Hepatocyte (in vitro differentiated cells): Measurements from ENCODE around the gene PTPRM. TPM values are rescaled to one million over a fixed set of nuclear protein-coding genes. Genes with fewer than 3 reads are reported as not detected.

ENCODE experiments used
- DNase-seq: peaks from one replicate; pipeline ENCODE4 v3.0.0-alpha.2; 2016; ENCODE audit warnings: low spot score
- H2AFZ ChIP-seq: fragments of 200-600 bp; sonication (generic); 2 replicates; pipeline ENCODE4 v1.6.0; 2016; ENCODE audit warnings: antibody characterized with exemption, mild to moderate bottlenecking
- H3K27ac ChIP-seq: fragments of 200-600 bp; sonication (generic); 2 replicates; pipeline ENCODE4 v1.5.1; 2016; ENCODE audit warnings: mild to moderate bottlenecking
- H3K27me3 ChIP-seq: fragments of 200-600 bp; sonication (generic); 2 replicates; pipeline ENCODE4 v1.6.1; 2016
- H3K36me3 ChIP-seq: fragments of 200-600 bp; sonication (generic); replicated peaks from 2 replicates; pipeline ENCODE4 v1.5.1; 2016; ENCODE audit warnings: low read depth; ENCODE audit not compliant: insufficient read depth
- H3K4me1 ChIP-seq: fragments of 200-600 bp; sonication (generic); 2 replicates; pipeline ENCODE4 v1.5.1; 2016; ENCODE audit warnings: mild to moderate bottlenecking, moderate library complexity; ENCODE audit not compliant: insufficient read depth
- H3K4me2 ChIP-seq: fragments of 200-600 bp; sonication (generic); 2 replicates; pipeline ENCODE4 v1.6.0; 2016
- H3K4me3 ChIP-seq: fragments of 200-600 bp; sonication (generic); 2 replicates; pipeline ENCODE4 v1.5.1; 2016; ENCODE audit warnings: mild to moderate bottlenecking
- H3K79me2 ChIP-seq: fragments of 200-600 bp; sonication (generic); 2 replicates; pipeline ENCODE4 v1.6.0; 2017; ENCODE audit warnings: mild to moderate bottlenecking
- H3K9me2 ChIP-seq: fragments of 200-600 bp; sonication (generic); replicated peaks from 2 replicates; pipeline ENCODE4 v1.6.0; 2017; ENCODE audit warnings: mild to moderate bottlenecking; ENCODE audit not compliant: insufficient read depth
- H3K9me3 ChIP-seq: fragments of 200-600 bp; sonication (generic); 2 replicates; pipeline ENCODE4 v1.5.1; 2016; ENCODE audit warnings: low read depth, mild to moderate bottlenecking
- H4K20me1 ChIP-seq: fragments of 200-600 bp; sonication (generic); 2 replicates; pipeline ENCODE4 v1.6.0; 2016; ENCODE audit warnings: mild to moderate bottlenecking; ENCODE audit not compliant: insufficient read depth, poor library complexity, severe bottlenecking
- EZH2 ChIP-seq: fragments of 200-600 bp; sonication (generic); IDR thresholded peaks from 2 replicates; pipeline ENCODE4 v1.6.1; 2016; ENCODE audit warnings: antibody characterized with exemption, mild to moderate bottlenecking, borderline replicate concordance
- EZH2phosphoT487 ChIP-seq: fragments of 200-600 bp; sonication (generic); IDR thresholded peaks from one replicate; pipeline ENCODE4 v1.6.1; 2018; ENCODE audit warnings: antibody characterized with exemption, mild to moderate bottlenecking, low read depth, moderate library complexity; ENCODE audit not compliant: unreplicated experiment, severe bottlenecking
- WGBS: methylation state at CpG from one replicate; pipeline ENCODE4 v1.1.6; 2016; ENCODE audit warnings: low lambda C conversion rate; ENCODE audit errors: missing lambda C conversion rate; 5-methylcytosine and 5-hydroxymethylcytosine counted together
- polyA plus RNA-seq: library from polyadenylated mRNA; unstranded; fragments of >200 nt; fragmentation: Nextera tagmentation; extraction: Ambion mirVana; gene quantifications from 2 replicates; pipeline ENCODE4 v1.2.1, GENCODE V29; 2016
- total RNA-seq: library from RNA; depleted of rRNA; stranded (reverse); fragments of >200 nt; gene quantifications from 2 replicates; pipeline ENCODE4 v1.2.3, GENCODE V29; 2014
- TF ChIP-seq, protein P1 (sequence below): fragments of 200-600 bp; sonication (generic); IDR thresholded peaks from 2 replicates; pipeline ENCODE4 v1.5.1; 2016; ENCODE audit warnings: antibody characterized with exemption, mild to moderate bottlenecking; ENCODE audit not compliant: poor library complexity

Gene PTPRM
- total and polyA plus RNA-seq, 2 experiments from 2014 or later: 26.1 to 47.4 TPM

DNA sequence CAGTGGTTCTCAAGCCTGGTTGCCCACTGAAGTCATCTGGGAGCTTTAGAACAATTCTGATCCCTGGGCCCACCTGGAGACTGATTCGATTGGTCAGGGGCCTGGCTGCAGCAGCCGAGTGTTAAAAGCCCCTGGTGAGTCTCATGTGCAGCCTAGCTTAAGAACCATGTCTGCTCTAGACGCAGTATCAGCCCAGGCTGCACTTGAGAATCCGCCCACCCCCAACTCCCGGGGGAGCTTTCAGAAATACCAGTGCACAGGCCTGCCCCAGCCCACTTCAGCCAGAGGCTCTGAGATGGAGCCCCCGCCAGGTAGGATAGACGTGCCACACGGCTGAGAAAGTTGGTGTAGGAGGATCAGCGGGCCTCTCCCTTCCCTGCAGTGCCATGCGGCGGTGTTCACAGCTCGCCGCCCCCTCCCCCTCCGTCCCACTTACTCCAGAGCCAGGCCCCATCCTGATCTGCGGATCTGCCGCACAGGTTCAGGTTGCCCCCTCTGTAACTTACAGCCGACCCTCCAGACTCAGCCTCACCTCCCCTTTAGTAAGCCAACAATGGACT is 833.2 kb downstream of the PTPRM start:
- Histone ChIP-seq H3K36me3 (no peaks in the 10 kb centered on the region), H3K27ac (no peak overlapping the region), H3K4me2 (no peak overlapping the region), H4K20me1 (no peaks in the 10 kb centered on the region), H3K4me1 (no peaks in the 10 kb centered on the region), H3K4me3 (no peak overlapping the region), H3K9me3 (no peaks in the 10 kb centered on the region), H3K27me3 (no peaks in the 10 kb centered on the region), H3K9me2 (no peaks in the 10 kb centered on the region), H3K79me2 (no peaks in the 10 kb centered on the region), H2AFZ (no peak overlapping the region)
- TF ChIP-seq, protein P1, sequence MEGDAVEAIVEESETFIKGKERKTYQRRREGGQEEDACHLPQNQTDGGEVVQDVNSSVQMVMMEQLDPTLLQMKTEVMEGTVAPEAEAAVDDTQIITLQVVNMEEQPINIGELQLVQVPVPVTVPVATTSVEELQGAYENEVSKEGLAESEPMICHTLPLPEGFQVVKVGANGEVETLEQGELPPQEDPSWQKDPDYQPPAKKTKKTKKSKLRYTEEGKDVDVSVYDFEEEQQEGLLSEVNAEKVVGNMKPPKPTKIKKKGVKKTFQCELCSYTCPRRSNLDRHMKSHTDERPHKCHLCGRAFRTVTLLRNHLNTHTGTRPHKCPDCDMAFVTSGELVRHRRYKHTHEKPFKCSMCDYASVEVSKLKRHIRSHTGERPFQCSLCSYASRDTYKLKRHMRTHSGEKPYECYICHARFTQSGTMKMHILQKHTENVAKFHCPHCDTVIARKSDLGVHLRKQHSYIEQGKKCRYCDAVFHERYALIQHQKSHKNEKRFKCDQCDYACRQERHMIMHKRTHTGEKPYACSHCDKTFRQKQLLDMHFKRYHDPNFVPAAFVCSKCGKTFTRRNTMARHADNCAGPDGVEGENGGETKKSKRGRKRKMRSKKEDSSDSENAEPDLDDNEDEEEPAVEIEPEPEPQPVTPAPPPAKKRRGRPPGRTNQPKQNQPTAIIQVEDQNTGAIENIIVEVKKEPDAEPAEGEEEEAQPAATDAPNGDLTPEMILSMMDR: no peak
- TF ChIP-seq EZH2phosphoT487 (no peak), EZH2 (no peak)
- DNase-seq: no peak
- 91% methylated on average over 15 of the region's 17 CpGs for WGBS

DNA sequence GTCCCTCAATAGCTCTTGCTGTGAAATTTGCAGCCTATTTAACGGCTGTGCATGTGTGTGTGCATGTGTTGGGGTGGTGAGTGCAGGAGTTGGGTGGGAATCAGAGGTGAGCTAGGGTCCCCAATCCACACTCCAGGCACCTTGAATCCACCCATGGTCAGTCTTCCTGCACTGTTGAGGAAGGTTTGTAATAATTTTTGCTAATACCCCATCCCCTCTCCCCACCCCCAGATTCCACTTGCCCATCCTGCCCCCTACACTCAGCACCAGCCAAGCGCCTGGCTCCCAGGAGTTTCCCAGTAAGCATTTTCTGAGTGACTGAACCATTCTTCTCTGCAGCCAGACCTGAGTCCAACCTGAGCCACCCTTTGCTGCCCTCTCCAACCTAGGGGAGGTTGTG is 833.7 kb downstream of the PTPRM start:
- Histone ChIP-seq H3K27ac (no peak overlapping the region), H3K79me2 (no peaks in the 10 kb centered on the region), H3K9me2 (no peaks in the 10 kb centered on the region), H3K36me3 (no peaks in the 10 kb centered on the region), H2AFZ (no peak overlapping the region), H3K4me1 (no peaks in the 10 kb centered on the region), H4K20me1 (no peaks in the 10 kb centered on the region), H3K9me3 (no peaks in the 10 kb centered on the region), H3K4me3 (no peak overlapping the region), H3K4me2 (no peak overlapping the region), H3K27me3 (no peaks in the 10 kb centered on the region)
- TF ChIP-seq EZH2 (no peak), EZH2phosphoT487 (no peak)
- TF ChIP-seq, protein P1: no peak
- DNase-seq: no peak
- WGBS: 50% methylated on average over 2 of the region's 2 CpGs

DNA sequence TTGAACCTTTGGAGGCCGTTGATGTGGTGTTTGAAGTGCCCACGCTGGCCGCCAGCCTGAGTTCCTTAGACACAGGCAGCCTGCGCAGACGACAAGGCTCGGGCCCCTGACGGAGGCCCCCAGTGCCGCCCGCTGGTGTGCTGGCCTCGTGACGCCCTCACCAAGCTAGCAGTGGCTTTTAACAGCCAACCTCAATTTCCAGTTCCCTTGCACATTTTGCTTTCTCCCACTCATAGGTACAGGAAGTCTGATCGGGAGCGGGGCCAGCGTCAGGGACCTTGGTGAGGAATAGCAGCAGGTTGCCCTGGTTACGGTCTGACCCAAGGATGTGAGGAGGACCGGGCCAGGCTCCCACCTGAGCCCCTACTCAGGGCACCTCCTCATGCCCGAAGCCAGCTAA is 834.5 kb downstream of the PTPRM start:
- H3K4me1 ChIP-seq: no peaks in the 10 kb centered on the region
- WGBS: 96% methylated on average over 17 of the region's 17 CpGs
- H3K27ac ChIP-seq: no peak overlapping the region
- H3K79me2 ChIP-seq: no peaks in the 10 kb centered on the region
- H3K9me3 ChIP-seq: no peaks in the 10 kb centered on the region
- no peaks in the 10 kb centered on the region for H4K20me1 ChIP-seq
- TF ChIP-seq EZH2 (no peak), EZH2phosphoT487 (no peak)
- TF ChIP-seq, protein P1: no peak
- H2AFZ ChIP-seq: no peak overlapping the region
- H3K4me2 ChIP-seq: no peak overlapping the region
- no peaks in the 10 kb centered on the region for H3K27me3 ChIP-seq
- H3K36me3 ChIP-seq: no peaks in the 10 kb centered on the region
- H3K4me3 ChIP-seq: no peak overlapping the region
- H3K9me2 ChIP-seq: no peaks in the 10 kb centered on the region
- DNase-seq: no peak

DNA sequence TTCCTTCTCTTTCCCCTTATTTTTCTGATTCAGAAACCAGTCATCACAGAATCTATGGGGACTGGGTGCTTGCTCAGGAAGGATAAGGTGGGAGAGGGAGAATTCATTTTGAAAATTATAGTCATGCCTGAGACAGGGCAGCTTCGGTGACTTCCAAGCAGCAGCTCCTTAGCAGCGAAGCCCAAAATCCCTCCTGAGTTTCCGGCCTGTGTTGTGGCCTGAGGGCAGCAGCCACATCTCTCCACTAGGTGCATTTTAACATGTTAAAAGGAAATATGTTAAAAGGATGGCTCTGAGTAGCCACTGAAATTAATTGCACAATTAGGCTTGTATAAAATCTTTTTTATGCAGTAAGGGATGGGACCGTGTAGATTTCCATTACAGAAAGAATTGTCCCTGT is 835.1 kb downstream of the PTPRM start:
- H3K36me3 ChIP-seq: no peaks in the 10 kb centered on the region
- H3K27me3 ChIP-seq: no peaks in the 10 kb centered on the region
- H3K27ac ChIP-seq: no peak overlapping the region
- H3K9me2 ChIP-seq: no peaks in the 10 kb centered on the region
- H4K20me1 ChIP-seq: no peaks in the 10 kb centered on the region
- no peaks in the 10 kb centered on the region for H3K4me1 ChIP-seq
- 64% methylated on average over 4 of the region's 4 CpGs for WGBS
- H3K79me2 ChIP-seq: no peaks in the 10 kb centered on the region
- H3K4me3 ChIP-seq: no peak overlapping the region
- DNase-seq: no peak
- H2AFZ ChIP-seq: no peak overlapping the region
- no peak overlapping the region for H3K4me2 ChIP-seq
- no peaks in the 10 kb centered on the region for H3K9me3 ChIP-seq
- TF ChIP-seq EZH2 (no peak), EZH2phosphoT487 (no peak)
- TF ChIP-seq, protein P1: no peak
